H9 (cell line): ENCODE data around the gene ITPKC. TPM values are rescaled to one million over a fixed set of nuclear protein-coding genes. Genes with fewer than 3 reads are reported as not detected.
A peak's percentile ranks its signal among the peaks of the same experiment; 100 is the strongest.

Experiments
- DNase-seq: peaks from one replicate; pipeline ENCODE4 v3.0.0-alpha.2; 2017
- H2AFZ ChIP-seq: one replicate; pipeline ENCODE4 v1.6.1; 2013; ENCODE audit warnings: mild to moderate bottlenecking, low read length, control low read depth, moderate library complexity
- H2AK5ac ChIP-seq: 2 replicates; pipeline ENCODE4 v1.6.1; 2013; ENCODE audit warnings: low read length, control low read depth, mixed read lengths; ENCODE audit not compliant: insufficient read length
- H2BK120ac ChIP-seq: one replicate; pipeline ENCODE4 v1.6.1; 2013; ENCODE audit warnings: low read depth, mild to moderate bottlenecking, low read length, control low read depth, inconsistent platforms; ENCODE audit not compliant: poor library complexity, severe bottlenecking
- H2BK12ac ChIP-seq: 2 replicates; pipeline ENCODE4 v1.6.1; 2013; ENCODE audit warnings: low read length, control low read depth, mixed read lengths, low read depth; ENCODE audit not compliant: insufficient read length
- H2BK15ac ChIP-seq: 2 replicates; pipeline ENCODE4 v1.6.1; 2013; ENCODE audit warnings: low read depth, low read length, control low read depth
- H2BK20ac ChIP-seq: one replicate; pipeline ENCODE4 v1.6.1; 2013; ENCODE audit warnings: low read depth, mild to moderate bottlenecking, low read length, control low read depth, inconsistent platforms; ENCODE audit not compliant: poor library complexity, severe bottlenecking
- H2BK5ac ChIP-seq: 2 replicates; pipeline ENCODE4 v1.6.1; 2013; ENCODE audit warnings: low read length, control low read depth, mixed read lengths; ENCODE audit not compliant: insufficient read length
- H3K14ac ChIP-seq: 2 replicates; pipeline ENCODE4 v1.6.1; 2013; ENCODE audit warnings: low read length, control low read depth; ENCODE audit not compliant: insufficient read depth
- H3K18ac ChIP-seq: 2 replicates; pipeline ENCODE4 v1.6.1; 2013; ENCODE audit warnings: low read depth, mild to moderate bottlenecking, mixed read lengths, low read length, control low read depth; ENCODE audit not compliant: insufficient read length
- H3K23ac ChIP-seq: 2 replicates; pipeline ENCODE4 v1.6.1; 2013; ENCODE audit warnings: low read length, control low read depth, mixed read lengths, low read depth; ENCODE audit not compliant: insufficient read length
- H3K23me2 ChIP-seq: 2 replicates; pipeline ENCODE4 v1.6.1; 2013; ENCODE audit warnings: low read depth, mild to moderate bottlenecking, mixed read lengths, low read length, control low read depth; ENCODE audit not compliant: insufficient read length, poor library complexity, severe bottlenecking
- H3K27ac ChIP-seq: 2 replicates; pipeline ENCODE4 v1.5.1; 2013; ENCODE audit warnings: low read length, control low read depth, mixed read lengths, low read depth; ENCODE audit not compliant: insufficient read length
- H3K27me3 ChIP-seq: 2 replicates; pipeline ENCODE4 v1.6.1; 2013; ENCODE audit warnings: low read length, control low read depth, inconsistent platforms; ENCODE audit not compliant: insufficient read depth
- H3K4ac ChIP-seq: 2 replicates; pipeline ENCODE4 v1.6.1; 2013; ENCODE audit warnings: low read depth, mild to moderate bottlenecking, control low read depth, inconsistent platforms, low read length, moderate library complexity
- H3K4me1 ChIP-seq: 2 replicates; pipeline ENCODE4 v1.6.1; 2013; ENCODE audit warnings: low read length, control low read depth, inconsistent platforms; ENCODE audit not compliant: insufficient read depth
- H3K4me2 ChIP-seq: 2 replicates; pipeline ENCODE4 v1.6.1; 2013; ENCODE audit warnings: low read length, control low read depth, mixed read lengths; ENCODE audit not compliant: insufficient read length, insufficient read depth
- H3K56ac ChIP-seq: 2 replicates; pipeline ENCODE4 v1.6.1; 2013; ENCODE audit warnings: low read depth, mild to moderate bottlenecking, mixed read lengths, low read length, control low read depth; ENCODE audit not compliant: insufficient read length
- H3K79me1 ChIP-seq: 2 replicates; pipeline ENCODE4 v1.6.1; 2013; ENCODE audit warnings: low read depth, mild to moderate bottlenecking, moderate library complexity, low read length, control low read depth, inconsistent platforms; ENCODE audit not compliant: insufficient read depth, poor library complexity, severe bottlenecking
- H3K79me2 ChIP-seq: 2 replicates; pipeline ENCODE4 v1.6.1; 2013; ENCODE audit warnings: low read length, control low read depth, inconsistent platforms; ENCODE audit not compliant: insufficient read depth
- H3K9ac ChIP-seq: 2 replicates; pipeline ENCODE4 v1.6.1; 2013; ENCODE audit warnings: low read length, control low read depth, mixed read lengths; ENCODE audit not compliant: insufficient read length; ENCODE audit errors: extremely low read depth
- H3K9me3 ChIP-seq: one replicate; pipeline ENCODE4 v1.6.1; 2013; ENCODE audit warnings: low read depth, low read length, inconsistent platforms; ENCODE audit not compliant: control insufficient read depth
- H3T11ph ChIP-seq: one replicate; pipeline ENCODE4 v1.6.1; 2013; ENCODE audit warnings: mild to moderate bottlenecking, low read length, control low read depth, inconsistent platforms
- H4K20me1 ChIP-seq: one replicate; pipeline ENCODE4 v1.6.1; 2013; ENCODE audit not compliant: control insufficient read depth, insufficient read length, insufficient read depth
- H4K5ac ChIP-seq: 2 replicates; pipeline ENCODE4 v1.6.1; 2013; ENCODE audit warnings: low read depth, mild to moderate bottlenecking, mixed read lengths, low read length, control low read depth; ENCODE audit not compliant: insufficient read length
- H4K8ac ChIP-seq: replicated peaks from 2 replicates; pipeline ENCODE4 v1.6.1; 2013; ENCODE audit warnings: low read length, control low read depth, mixed read lengths, low read depth; ENCODE audit not compliant: insufficient read length
- H4K91ac ChIP-seq: 2 replicates; pipeline ENCODE4 v1.6.1; 2013; ENCODE audit warnings: low read depth, mild to moderate bottlenecking, moderate library complexity, mixed read lengths, low read length, control low read depth; ENCODE audit not compliant: insufficient read length
- H3K27ac Mint-ChIP-seq, 3 experiments: 2 replicates in 2 of 3; 3 replicates in 1 of 3; pipeline ENCODE4 v1.8.0; 2020 to 2021; ENCODE audit warnings: mixed read lengths in 3 of 3, mild to moderate bottlenecking in 1 of 3, moderate library complexity in 1 of 3
- H3K27me3 Mint-ChIP-seq: 2 replicates; pipeline ENCODE4 v1.8.0; 2021; ENCODE audit warnings: low read depth, mild to moderate bottlenecking, moderate library complexity, mixed read lengths
- H3K36me3 Mint-ChIP-seq, 3 experiments: 2 replicates in 2 of 3; 3 replicates in 1 of 3; pipeline ENCODE4 v1.8.0; 2020 to 2021; ENCODE audit warnings: low read depth in 3 of 3, mixed read lengths in 3 of 3; ENCODE audit not compliant: insufficient read depth in 1 of 3
- H3K4me1 Mint-ChIP-seq, 2 experiments: 2 replicates each; pipeline ENCODE4 v1.8.0; 2020; ENCODE audit warnings: mixed read lengths in 2 of 2
- H3K4me3 Mint-ChIP-seq, 2 experiments: 2 replicates in 1 of 2; 3 replicates in 1 of 2; pipeline ENCODE4 v1.8.0; 2020 to 2021; ENCODE audit warnings: mild to moderate bottlenecking in 2 of 2, mixed read lengths in 2 of 2, moderate library complexity in 1 of 2
- H3K9me3 Mint-ChIP-seq, 2 experiments: 2 replicates in 1 of 2; 3 replicates in 1 of 2; pipeline ENCODE4 v1.8.0; 2020; ENCODE audit warnings: mild to moderate bottlenecking in 2 of 2, mixed read lengths in 2 of 2, moderate library complexity in 1 of 2
- WGBS: extraction: QIAGEN DNeasy Blood & Tissue Kit; methylation state at CpG from one replicate; pipeline ENCODE4 v1.1.7; 2013; ENCODE audit warnings: missing lambda C conversion rate, low lambda C conversion rate, mixed read lengths; ENCODE audit not compliant: insufficient read length; ENCODE audit errors: extremely low coverage; 5-methylcytosine and 5-hydroxymethylcytosine counted together
- total RNA-seq: library from RNA; stranded (reverse); gene quantifications from 2 replicates; pipeline ENCODE4 v1.2.1, GENCODE V29; 2021
- TF ChIP-seq, protein P1 (sequence below): fragments of 200-600 bp; sonication (generic); conservative IDR thresholded peaks from 3 replicates; pipeline ENCODE4 v1.8.0; 2021; ENCODE audit warnings: antibody characterized with exemption, mild to moderate bottlenecking

The ITPKC gene
- total RNA-seq, 1 experiment from 2014 or later = 11.2 TPM

DNA sequence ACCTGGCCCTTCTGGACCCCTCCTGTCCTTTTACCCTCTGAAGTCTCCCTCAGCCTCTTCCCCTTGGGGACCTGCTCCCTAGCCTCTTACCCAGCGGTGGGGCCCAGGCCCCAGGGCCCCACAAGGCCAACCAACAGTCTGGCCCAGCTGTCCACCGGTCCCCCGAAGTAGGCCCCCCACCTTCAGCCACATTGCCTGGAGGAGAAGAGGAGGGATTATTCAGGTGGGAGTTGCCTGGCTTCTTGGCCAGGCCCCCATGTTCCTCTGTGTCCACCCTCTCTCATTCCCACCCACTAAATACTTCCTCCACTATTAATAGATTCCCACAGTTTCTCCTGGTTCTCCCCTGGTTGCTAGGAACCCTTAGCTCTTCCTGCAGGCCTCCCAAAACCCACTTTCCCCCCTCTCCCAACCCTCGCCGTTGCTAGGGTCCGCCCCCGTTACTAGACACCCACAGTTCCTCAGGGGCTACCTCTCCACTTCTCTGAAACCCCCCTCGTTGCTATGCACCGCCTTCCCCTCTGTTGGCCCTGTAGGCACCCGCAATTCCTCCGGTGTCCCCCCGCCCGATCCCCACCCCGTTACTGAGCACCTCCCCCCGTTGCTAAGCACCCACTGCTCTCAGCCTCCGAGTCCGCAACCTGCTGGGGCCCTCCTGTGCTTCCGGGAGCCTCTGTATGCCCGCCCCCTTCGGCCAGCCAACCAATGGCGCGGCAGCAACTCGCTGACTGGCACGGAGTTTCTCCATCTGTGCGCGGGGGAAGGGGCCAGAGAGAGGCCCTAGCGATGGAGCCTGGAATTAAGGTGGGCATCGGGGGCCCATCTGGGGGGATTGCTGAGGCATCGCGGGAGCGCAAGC is 2.2 kb upstream of the ITPKC start:
- Histone ChIP-seq H2AFZ (no peak overlapping the region), H3K56ac (no peak overlapping the region), H3K79me2 (no peaks in the 10 kb centered on the region; the same call in 1 of the 2 replicates), H4K5ac (no peak overlapping the region), H3K79me1 (no peaks in the 10 kb centered on the region), H4K20me1 (no peaks in the 10 kb centered on the region), H3K4me2 (peak overlapping the region; percentile 84), H3K9me3 (no peaks in the 10 kb centered on the region), H3K4ac (no peak overlapping the region), H4K91ac (no peak overlapping the region), H3K27ac (no peak overlapping the region), H2BK12ac (no peak overlapping the region), H2BK5ac (no peak overlapping the region), H2BK15ac (no peak overlapping the region), H2BK20ac (no peak overlapping the region), H2AK5ac (no peak overlapping the region), H3K14ac (no peak overlapping the region), H3T11ph (no peak overlapping the region), H3K23ac (no peak overlapping the region), H2BK120ac (no peak overlapping the region), H3K27me3 (no peaks in the 10 kb centered on the region), H3K4me1 (no peaks in the 10 kb centered on the region; the same call in 1 of the 2 replicates), H3K9ac (no peak overlapping the region), H3K18ac (peak overlapping the region; percentile 21), H4K8ac (no peak overlapping the region), H3K23me2 (peaks cover 32% of the 10 kb centered on the region)
- peaks cover 18 to 36% (median 24%) of the 10 kb centered on the region in 3 experiments for H3K36me3 Mint-ChIP-seq
- peak; percentile 96 for DNase-seq
- peaks cover 27 to 36% of the 10 kb centered on the region in 2 experiments for H3K4me1 Mint-ChIP-seq
- peak overlapping the region; percentile 93 to 97 for H3K4me3 Mint-ChIP-seq
- TF ChIP-seq, protein P1, sequence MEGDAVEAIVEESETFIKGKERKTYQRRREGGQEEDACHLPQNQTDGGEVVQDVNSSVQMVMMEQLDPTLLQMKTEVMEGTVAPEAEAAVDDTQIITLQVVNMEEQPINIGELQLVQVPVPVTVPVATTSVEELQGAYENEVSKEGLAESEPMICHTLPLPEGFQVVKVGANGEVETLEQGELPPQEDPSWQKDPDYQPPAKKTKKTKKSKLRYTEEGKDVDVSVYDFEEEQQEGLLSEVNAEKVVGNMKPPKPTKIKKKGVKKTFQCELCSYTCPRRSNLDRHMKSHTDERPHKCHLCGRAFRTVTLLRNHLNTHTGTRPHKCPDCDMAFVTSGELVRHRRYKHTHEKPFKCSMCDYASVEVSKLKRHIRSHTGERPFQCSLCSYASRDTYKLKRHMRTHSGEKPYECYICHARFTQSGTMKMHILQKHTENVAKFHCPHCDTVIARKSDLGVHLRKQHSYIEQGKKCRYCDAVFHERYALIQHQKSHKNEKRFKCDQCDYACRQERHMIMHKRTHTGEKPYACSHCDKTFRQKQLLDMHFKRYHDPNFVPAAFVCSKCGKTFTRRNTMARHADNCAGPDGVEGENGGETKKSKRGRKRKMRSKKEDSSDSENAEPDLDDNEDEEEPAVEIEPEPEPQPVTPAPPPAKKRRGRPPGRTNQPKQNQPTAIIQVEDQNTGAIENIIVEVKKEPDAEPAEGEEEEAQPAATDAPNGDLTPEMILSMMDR = no peak
- no peaks in the 10 kb centered on the region; the same call in 1 of the 2 replicates for H3K27me3 Mint-ChIP-seq
- H3K9me3 Mint-ChIP-seq = no peaks in the 10 kb centered on the region
- peak overlapping the region; percentile 91 to 99 (median 96); a peak in 6 of 7 replicates for H3K27ac Mint-ChIP-seq
- WGBS = no CpG with 5 or more reads among the region's 31 CpGs
